ENCODE results near the gene FNIP2. TPM values are rescaled to one million over a fixed set of nuclear protein-coding genes. Genes with fewer than 3 reads are reported as not detected.

FNIP2 gene
- total and polyA plus RNA-seq, 10 of the 15 experiments (the other 5 are each of a cell fraction or from before 2014, with no cell fraction given): 0.03 to 0.38 (median 0.15) TPM

DNA sequence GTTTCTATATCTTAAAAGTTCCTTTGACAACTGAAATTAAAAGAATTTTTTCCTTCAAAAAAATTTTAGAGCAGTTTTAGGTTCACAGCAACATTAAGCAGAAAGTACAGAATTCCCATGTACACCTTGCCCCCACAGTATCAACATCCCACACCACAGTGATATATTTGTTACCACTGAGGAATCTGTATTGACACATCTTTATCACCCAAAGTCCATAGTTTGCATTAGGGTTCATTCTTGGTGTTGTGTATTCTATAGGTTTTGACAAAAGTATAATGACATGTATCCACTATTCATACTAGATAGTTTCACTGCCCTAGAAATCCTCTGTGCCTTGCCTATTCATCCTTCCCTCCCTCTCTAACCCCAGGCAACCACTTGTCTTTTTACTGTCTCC lies 43.7 kb downstream of the FNIP2 start (continued):
- TF ChIP-seq, protein P1, sequence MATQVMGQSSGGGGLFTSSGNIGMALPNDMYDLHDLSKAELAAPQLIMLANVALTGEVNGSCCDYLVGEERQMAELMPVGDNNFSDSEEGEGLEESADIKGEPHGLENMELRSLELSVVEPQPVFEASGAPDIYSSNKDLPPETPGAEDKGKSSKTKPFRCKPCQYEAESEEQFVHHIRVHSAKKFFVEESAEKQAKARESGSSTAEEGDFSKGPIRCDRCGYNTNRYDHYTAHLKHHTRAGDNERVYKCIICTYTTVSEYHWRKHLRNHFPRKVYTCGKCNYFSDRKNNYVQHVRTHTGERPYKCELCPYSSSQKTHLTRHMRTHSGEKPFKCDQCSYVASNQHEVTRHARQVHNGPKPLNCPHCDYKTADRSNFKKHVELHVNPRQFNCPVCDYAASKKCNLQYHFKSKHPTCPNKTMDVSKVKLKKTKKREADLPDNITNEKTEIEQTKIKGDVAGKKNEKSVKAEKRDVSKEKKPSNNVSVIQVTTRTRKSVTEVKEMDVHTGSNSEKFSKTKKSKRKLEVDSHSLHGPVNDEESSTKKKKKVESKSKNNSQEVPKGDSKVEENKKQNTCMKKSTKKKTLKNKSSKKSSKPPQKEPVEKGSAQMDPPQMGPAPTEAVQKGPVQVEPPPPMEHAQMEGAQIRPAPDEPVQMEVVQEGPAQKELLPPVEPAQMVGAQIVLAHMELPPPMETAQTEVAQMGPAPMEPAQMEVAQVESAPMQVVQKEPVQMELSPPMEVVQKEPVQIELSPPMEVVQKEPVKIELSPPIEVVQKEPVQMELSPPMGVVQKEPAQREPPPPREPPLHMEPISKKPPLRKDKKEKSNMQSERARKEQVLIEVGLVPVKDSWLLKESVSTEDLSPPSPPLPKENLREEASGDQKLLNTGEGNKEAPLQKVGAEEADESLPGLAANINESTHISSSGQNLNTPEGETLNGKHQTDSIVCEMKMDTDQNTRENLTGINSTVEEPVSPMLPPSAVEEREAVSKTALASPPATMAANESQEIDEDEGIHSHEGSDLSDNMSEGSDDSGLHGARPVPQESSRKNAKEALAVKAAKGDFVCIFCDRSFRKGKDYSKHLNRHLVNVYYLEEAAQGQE (IDR thresholded peaks at IDR 0.05; ENCODE audit: low read depth, low read length): no peak
- TF ChIP-seq, protein P2, sequence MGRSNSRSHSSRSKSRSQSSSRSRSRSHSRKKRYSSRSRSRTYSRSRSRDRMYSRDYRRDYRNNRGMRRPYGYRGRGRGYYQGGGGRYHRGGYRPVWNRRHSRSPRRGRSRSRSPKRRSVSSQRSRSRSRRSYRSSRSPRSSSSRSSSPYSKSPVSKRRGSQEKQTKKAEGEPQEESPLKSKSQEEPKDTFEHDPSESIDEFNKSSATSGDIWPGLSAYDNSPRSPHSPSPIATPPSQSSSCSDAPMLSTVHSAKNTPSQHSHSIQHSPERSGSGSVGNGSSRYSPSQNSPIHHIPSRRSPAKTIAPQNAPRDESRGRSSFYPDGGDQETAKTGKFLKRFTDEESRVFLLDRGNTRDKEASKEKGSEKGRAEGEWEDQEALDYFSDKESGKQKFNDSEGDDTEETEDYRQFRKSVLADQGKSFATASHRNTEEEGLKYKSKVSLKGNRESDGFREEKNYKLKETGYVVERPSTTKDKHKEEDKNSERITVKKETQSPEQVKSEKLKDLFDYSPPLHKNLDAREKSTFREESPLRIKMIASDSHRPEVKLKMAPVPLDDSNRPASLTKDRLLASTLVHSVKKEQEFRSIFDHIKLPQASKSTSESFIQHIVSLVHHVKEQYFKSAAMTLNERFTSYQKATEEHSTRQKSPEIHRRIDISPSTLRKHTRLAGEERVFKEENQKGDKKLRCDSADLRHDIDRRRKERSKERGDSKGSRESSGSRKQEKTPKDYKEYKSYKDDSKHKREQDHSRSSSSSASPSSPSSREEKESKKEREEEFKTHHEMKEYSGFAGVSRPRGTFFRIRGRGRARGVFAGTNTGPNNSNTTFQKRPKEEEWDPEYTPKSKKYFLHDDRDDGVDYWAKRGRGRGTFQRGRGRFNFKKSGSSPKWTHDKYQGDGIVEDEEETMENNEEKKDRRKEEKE (IDR thresholded peaks at IDR 0.05): no peak
- TF ChIP-seq CREM (IDR thresholded peaks at IDR 0.05; ENCODE audit: low read depth) (no peak), RCOR1 (conservative IDR thresholded peaks at IDR 0.05; ENCODE audit: low read depth, low read length) (no peak), MTA3 (IDR thresholded peaks at IDR 0.05; ENCODE audit: borderline replicate concordance, low read length) (no peak), POLR2AphosphoS2 (IDR thresholded peaks at IDR 0.05; ENCODE audit: low read depth, low read length) (no peak), ZNF207 (IDR thresholded peaks at IDR 0.05; ENCODE audit: borderline replicate concordance) (no peak), ETV6 (conservative IDR thresholded peaks at IDR 0.05 in 1 of 2, IDR thresholded peaks at IDR 0.05 in 1 of 2; ENCODE audit: borderline replicate concordance in 1 of 2, low read depth in 1 of 2) (no peak), SPI1 (IDR thresholded peaks at IDR 0.05; ENCODE audit: borderline replicate concordance, insufficient read depth, low read depth, low read length) (no peak)

All from GM12878 (cell line).